GM12873 (cell line): ENCODE data around the gene TMEM191C.
"Not testable (repeated sequence)": the region's sequence is repeated elsewhere in the genome, so short reads cannot be mapped to it uniquely, and the experiment has no call there.

ENCODE experiments used
- TF ChIP-seq, protein P1 (sequence below): IDR thresholded peaks from 2 replicates; pipeline ENCODE4 v1.5.1; 2012; ENCODE audit warnings: low read depth, mild to moderate bottlenecking, moderate library complexity, low read length, control low read depth; ENCODE audit not compliant: insufficient read depth; ENCODE audit errors: missing control alignments

TMEM191C gene

DNA sequence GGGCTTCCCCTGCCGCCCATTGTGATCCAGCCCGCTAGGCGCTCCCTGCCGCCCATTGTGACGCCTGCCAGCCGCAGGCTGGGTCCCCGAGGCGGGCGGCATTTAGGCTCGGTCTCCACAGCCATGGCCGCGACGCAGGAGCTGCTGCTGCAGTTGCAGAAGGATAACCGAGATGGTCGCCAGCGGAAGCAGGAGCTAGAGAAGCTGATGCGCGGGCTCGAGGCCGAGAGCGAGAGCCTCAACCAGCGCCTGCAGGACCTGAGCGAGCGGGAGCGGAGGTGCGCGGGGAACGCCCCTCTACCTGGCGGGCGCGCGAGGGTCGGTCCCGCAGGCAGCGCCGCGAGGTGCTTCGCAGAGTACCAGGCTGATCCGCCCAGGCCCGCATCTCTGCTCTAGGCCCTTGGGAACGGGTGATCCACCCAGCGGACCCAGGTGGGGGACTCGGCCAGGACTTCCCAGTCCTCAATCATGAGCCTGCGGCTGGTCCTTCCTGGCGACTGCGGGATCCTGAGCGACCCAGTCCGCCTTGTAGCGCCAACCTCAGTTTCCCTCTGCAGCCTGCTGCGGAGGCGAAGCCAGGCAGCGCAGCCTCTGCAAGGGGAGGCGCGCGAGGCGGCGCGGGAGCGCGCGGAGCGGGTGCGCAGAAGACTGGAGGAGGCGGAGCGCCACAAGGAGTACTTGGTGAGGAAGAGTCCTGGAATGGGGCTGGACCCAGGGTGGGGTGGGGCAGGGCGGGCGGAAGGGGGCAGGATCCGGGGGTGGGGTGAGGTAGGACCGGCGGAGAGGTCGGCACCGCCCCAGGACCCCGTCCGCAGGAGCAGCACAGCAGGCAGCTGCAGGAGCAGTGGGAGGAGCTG lies at the start of gene TMEM191C:
TSS of gene TMEM191C (plus strand) at position 51 of the 857 bp plus-strand sequence. CDS start at position 124, 73 bp downstream.
- TF ChIP-seq, protein P1, sequence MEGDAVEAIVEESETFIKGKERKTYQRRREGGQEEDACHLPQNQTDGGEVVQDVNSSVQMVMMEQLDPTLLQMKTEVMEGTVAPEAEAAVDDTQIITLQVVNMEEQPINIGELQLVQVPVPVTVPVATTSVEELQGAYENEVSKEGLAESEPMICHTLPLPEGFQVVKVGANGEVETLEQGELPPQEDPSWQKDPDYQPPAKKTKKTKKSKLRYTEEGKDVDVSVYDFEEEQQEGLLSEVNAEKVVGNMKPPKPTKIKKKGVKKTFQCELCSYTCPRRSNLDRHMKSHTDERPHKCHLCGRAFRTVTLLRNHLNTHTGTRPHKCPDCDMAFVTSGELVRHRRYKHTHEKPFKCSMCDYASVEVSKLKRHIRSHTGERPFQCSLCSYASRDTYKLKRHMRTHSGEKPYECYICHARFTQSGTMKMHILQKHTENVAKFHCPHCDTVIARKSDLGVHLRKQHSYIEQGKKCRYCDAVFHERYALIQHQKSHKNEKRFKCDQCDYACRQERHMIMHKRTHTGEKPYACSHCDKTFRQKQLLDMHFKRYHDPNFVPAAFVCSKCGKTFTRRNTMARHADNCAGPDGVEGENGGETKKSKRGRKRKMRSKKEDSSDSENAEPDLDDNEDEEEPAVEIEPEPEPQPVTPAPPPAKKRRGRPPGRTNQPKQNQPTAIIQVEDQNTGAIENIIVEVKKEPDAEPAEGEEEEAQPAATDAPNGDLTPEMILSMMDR = not testable (repeated sequence)

DNA sequence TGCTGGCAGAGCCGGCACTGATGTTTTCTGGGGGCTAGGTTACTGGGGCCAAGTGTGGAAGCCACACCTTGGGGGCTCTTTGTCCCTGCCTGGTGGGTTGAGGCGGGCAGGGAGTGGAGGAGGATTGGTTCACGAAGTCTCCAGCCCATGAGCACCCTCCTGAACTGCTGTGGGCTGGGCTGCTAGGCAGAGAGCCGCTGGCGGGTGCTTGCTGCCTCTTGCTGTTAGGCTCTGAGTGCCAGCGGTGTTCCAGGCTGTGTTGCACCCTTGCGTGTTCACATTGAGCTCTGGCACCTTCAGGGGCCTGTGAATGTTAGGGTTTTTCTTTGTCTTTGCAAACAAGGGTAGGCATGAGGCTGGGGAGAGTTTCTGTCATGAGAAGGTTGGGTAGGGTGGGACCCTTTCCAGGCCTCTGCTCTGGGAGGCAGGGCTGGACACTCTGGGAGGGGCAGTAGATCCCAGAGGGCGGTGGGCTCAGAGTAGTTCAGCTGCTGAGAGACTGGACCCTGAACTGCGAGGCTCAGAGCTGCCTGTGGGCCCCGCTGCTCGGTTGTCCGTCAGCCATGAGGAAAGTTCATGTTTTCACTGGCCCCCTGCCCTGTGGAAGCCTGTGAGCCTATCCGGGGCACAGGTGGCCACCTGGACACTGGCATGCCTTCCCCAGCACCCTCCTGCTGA lies 24.0 kb upstream of the TMEM191C start:
- TF ChIP-seq, protein P1 = no peak

DNA sequence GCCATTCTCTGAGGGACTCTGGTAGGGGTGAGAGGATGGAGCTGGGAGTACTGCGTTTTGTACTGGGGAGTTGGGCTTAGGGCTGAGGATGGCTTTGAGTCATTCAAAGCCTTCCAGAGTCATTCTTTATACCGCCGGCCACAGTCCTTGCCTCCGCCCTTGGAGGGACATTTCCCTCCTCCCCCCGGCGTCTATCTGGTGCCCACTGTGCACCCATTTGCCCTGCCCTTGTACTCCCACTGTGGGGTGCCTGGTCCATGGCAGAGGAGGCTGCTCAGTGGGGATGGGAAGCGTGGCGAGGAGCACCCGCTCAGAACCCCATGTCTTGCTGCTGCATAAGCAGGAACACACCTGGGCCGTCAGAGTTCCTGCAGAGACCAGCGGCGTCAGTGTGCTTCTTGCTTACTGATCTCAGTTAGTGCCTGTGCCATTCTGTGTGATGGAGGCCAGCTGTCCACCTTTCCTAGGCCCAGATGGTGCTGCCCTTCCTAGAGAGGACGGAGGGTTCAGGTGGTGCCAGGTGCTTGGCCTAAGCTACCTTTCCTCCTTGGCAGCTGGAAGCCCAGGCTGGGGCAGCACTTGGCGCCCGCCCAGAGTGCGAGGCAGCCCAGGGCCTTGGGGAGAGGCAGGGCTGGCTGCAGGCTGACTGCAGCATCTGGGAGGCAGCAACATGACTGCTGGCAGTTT lies 23.3 kb upstream of the TMEM191C start:
- TF ChIP-seq, protein P1 = no peak

DNA sequence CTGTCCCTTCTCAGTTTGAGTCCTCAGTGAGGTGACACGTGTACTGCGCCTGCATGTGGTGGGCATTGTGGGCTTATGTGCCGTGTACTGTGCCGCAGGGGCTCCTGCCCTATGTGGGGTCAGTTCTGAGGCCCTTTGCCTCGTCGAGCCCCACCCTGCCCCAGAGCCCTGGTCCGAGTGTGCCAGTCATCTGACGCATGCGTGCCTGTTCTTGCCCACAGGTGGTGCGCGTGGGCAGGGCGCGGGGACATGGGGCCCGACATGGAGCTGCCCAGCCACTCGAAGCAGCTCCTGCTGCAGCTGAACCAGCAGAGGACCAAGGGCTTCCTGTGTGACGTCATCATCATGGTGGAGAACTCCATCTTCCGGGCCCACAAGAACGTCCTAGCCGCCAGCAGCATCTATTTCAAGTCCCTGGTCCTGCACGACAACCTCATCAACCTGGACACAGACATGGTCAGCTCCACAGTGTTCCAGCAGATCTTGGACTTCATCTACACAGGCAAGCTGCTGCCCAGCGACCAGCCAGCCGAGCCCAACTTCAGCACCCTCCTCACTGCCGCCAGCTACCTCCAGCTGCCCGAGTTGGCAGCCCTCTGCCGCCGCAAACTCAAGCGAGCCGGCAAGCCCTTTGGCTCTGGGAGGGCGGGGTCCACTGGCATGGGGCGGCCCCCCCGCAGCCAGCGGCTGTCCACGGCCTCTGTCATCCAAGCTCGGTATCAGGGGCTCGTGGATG lies 22.3 kb upstream of the TMEM191C start:
- TF ChIP-seq, protein P1 = no peak

DNA sequence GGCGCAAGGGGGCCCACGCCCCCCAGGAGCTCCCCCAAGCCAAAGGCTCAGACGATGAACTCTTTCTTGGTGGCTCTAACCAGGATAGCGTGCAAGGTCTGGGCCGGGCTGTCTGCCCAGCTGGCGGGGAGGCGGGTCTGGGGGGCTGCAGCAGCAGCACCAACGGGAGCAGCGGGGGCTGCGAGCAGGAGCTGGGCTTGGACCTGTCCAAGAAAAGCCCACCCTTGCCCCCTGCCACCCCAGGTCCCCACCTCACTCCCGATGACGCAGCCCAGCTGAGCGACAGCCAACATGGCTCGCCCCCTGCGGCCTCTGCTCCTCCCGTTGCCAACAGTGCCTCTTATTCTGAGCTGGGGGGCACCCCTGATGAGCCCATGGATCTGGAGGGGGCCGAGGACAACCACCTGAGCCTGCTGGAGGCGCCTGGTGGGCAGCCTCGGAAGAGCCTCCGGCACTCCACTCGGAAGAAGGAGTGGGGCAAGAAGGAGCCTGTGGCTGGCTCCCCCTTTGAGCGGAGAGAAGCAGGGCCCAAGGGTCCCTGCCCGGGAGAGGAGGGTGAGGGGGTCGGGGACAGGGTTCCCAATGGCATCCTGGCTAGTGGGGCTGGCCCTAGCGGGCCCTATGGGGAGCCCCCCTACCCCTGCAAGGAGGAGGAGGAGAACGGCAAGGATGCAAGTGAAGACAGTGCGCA lies 21.6 kb upstream of the TMEM191C start:
- TF ChIP-seq, protein P1 = no peak

DNA sequence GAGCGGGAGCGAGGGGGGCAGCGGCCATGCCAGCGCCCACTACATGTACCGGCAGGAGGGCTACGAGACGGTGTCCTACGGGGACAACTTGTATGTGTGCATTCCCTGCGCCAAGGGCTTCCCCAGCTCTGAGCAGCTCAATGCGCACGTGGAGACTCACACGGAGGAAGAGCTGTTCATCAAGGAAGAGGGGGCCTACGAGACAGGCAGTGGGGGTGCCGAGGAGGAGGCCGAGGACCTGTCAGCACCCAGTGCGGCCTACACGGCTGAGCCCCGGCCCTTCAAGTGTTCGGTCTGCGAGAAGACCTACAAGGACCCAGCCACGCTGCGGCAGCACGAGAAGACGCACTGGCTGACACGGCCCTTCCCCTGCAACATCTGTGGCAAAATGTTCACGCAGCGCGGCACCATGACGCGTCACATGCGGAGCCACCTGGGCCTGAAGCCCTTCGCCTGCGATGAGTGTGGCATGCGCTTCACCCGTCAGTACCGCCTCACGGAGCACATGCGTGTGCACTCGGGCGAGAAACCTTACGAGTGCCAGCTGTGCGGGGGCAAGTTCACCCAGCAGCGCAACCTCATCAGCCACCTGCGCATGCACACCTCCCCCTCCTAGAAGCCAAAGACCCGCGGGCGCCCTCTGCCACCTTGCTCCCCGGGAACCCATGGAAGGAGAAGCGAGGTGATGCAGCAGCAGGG lies 20.9 kb upstream of the TMEM191C start:
- TF ChIP-seq, protein P1 = no peak
